Measurements from ENCODE around the gene TTC4. TPM values are rescaled to one million over a fixed set of nuclear protein-coding genes. Genes with fewer than 3 reads are reported as not detected.

The TTC4 gene
- total and polyA plus RNA-seq, 2 of the 4 experiments (the other 2 are of a cell fraction) = 21.6 to 27.1 TPM

- H2BK20ac ChIP-seq (ENCODE audit: low read depth, low read length) = no peak overlapping the region
- H2AFZ ChIP-seq (replicated peaks; ENCODE audit: low read length, poor library complexity) = no peak overlapping the region
- no peaks in the 10 kb centered on the region for H4K20me1 ChIP-seq (ENCODE audit: insufficient read depth, low read length)
- H3K79me1 ChIP-seq (ENCODE audit: low read depth in 1 of 2, low read length in 2 of 2) = no peaks in the 10 kb centered on the region
- no peak overlapping the region for H3K9ac ChIP-seq (ENCODE audit: low read depth, low read length)
- H3K36me3 ChIP-seq (ENCODE audit: control insufficient read depth, insufficient read depth, low read length) = no peaks in the 10 kb centered on the region
- no TSS peak for BruUV-seq (replicated peaks)
- no peak overlapping the region for H3K14ac ChIP-seq (replicated peaks; ENCODE audit: low read depth, low read length)
- intact Hi-C loops (cut with micrococcal nuclease) = no loop called here
- H4K8ac ChIP-seq (ENCODE audit: low read depth in 2 of 2, low read length in 2 of 2) = no peak overlapping the region
- dilution Hi-C loops (cut with HindIII; ENCODE audit: low sequenced_read_pairs, unreplicated experiment) = no loop called here
- no peaks in the 10 kb centered on the region for H3K9me1 ChIP-seq (ENCODE audit: insufficient read depth, low read length)
- H3K23ac ChIP-seq (ENCODE audit: low read depth, low read length) = no peak overlapping the region
- H2BK15ac ChIP-seq (ENCODE audit: low read depth, low read length) = no peak overlapping the region
- peaks cover 74% of the 10 kb centered on the region for H3K27me3 ChIP-seq (ENCODE audit: control insufficient read depth, insufficient read depth, low read length)
- ChIA-PET POLR2A (ENCODE audit: unreplicated experiment) (no interaction called here), CTCF (interaction anchor here (0.6 to 0.9 kb wide), 2 partner anchors 8 to 279 kb away, joined by 3 to 5 read pairs; no protein-coding TSS in a partner anchor)
- no peak overlapping the region for H3K4ac ChIP-seq (ENCODE audit: low read depth, low read length)
- no peak overlapping the region for H3K4me2 ChIP-seq (ENCODE audit: low read depth, low read length)
- no peak for DNase-seq
- WGBS, 2 experiments (ENCODE audit: extremely low coverage in 2 of 2, insufficient read length in 1 of 2) = no CpG with 5 or more reads among the region's 2 CpGs
- H3K4me1 ChIP-seq (ENCODE audit: control insufficient read depth, insufficient read depth, low read length) = no peaks in the 10 kb centered on the region; the same call in 1 of the 2 replicates
- TF ChIP-seq BHLHE40 (IDR thresholded peaks at IDR 0.05; ENCODE audit: low read depth, low read length) = no peak
- in situ Hi-C loops (cut with MboI; ENCODE audit: low sequenced_read_pairs) = loop anchor here (25.0 kb wide), 1 partner anchor 922 kb away; no protein-coding TSS in a partner anchor
- H3K18ac ChIP-seq (ENCODE audit: low read depth, low read length) = no peak overlapping the region
- no peak overlapping the region for H4K5ac ChIP-seq (ENCODE audit: low read depth, low read length)
- H3K9me3 ChIP-seq (ENCODE audit: control insufficient read depth, insufficient read depth, low read length) = no peaks in the 10 kb centered on the region
- H2AK9ac ChIP-seq (replicated peaks; ENCODE audit: low read depth, low read length, poor library complexity) = no peak overlapping the region
- no peak overlapping the region for H2BK120ac ChIP-seq (ENCODE audit: low read depth, low read length)
- no peak overlapping the region for H4K91ac ChIP-seq (ENCODE audit: insufficient read depth, low read depth, low read length)
- no peak overlapping the region for H2BK5ac ChIP-seq (ENCODE audit: low read depth, low read length, poor library complexity, severe bottlenecking)
- H2AK5ac ChIP-seq (ENCODE audit: low read depth, low read length) = no peak overlapping the region
- no peak overlapping the region for H3K56ac ChIP-seq (ENCODE audit: extremely low read depth, insufficient read depth, low read length)
- no peak overlapping the region for H3K27ac ChIP-seq (ENCODE audit: insufficient read depth, low read length)
- ATAC-seq (ENCODE audit: low read depth) = no peak
- H3K4me3 ChIP-seq (ENCODE audit: insufficient read depth, low read depth, low read length) = no peak overlapping the region
These were observed 68.4 kb downstream of the TTC4 start for GRCh38 chr1:54784066-54784465.

Measured in IMR-90 (cell line).